Measurements from ENCODE around the gene FMNL2. TPM values are rescaled to one million over a fixed set of nuclear protein-coding genes. Genes with fewer than 3 reads are reported as not detected.

The FMNL2 gene
- total RNA-seq, 3 donors from 2014 or later (not counting 1 experiment from before 2014, with no cell fraction given): 0.34 to 3.0 (median 0.78) TPM

DNA sequence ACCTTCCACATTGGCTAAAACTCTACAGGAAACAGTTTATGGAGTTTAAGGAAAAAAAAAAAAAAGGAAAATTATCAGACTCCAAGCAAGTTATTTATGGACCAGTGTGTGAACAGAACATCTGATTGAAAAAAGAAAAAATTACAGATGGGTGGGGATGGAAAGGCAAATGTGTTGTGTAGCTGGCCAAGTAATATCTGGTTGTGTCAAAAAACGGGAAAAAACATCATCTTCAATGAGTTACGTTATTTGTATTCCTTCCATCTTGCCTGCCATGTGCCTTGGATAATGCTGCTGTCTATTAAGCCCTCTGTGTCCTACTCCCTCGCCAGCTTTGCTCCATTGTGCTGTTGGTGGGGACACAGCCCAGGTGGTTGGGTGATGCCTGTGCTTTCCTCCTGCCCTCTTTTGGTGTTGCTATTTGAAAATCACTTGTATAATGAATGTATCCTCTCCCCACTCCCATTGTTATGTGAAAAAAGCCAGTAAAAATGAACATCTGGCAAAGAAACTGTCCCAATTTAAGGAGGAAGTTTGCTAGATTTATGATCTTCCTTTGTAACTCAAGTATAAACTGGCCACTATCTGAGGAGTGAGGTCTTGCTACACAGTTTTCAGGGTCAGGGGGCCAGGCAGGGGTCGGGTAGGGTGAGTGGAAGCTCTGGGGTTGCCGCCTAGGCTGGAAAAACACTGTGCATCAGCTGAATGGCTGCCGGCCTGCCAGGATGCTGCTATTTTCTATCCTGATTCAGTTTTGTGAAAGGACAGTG lies 155.9 kb downstream of the FMNL2 start:
- intact Hi-C loops (cut with micrococcal nuclease): no loop called here
- Histone ChIP-seq H3K36me3 (ENCODE audit: control insufficient read depth, insufficient read depth, low read length) (no peaks in the 10 kb centered on the region), H3K4me1 (ENCODE audit: control insufficient read depth, insufficient read depth, low read length) (no peaks in the 10 kb centered on the region), H3K9me3 (ENCODE audit: control insufficient read depth, insufficient read depth, low read length) (no peaks in the 10 kb centered on the region), H3K4me3 (ENCODE audit: low read length) (no peak overlapping the region), H3K27me3 (ENCODE audit: control insufficient read depth, insufficient read depth, low read length) (no peaks in the 10 kb centered on the region), H3K27ac (ENCODE audit: low read length) (no peak overlapping the region)
- H3K27ac Mint-ChIP-seq: no peak overlapping the region
- no peaks in the 10 kb centered on the region for H3K9me3 Mint-ChIP-seq
- DNase-seq (no peak), ATAC-seq (no peak)
- 58% methylated on average over 6 of the region's 6 CpGs for WGBS (ENCODE audit: insufficient coverage)
- H3K4me1 Mint-ChIP-seq: no peaks in the 10 kb centered on the region
- no peaks in the 10 kb centered on the region for H3K36me3 Mint-ChIP-seq
- H3K4me3 Mint-ChIP-seq: no peak overlapping the region
- peaks cover 0 to 22% of the 10 kb centered on the region in 2 donors for H3K27me3 Mint-ChIP-seq (ENCODE audit: low read depth in 2 of 2)
- TF ChIP-seq, protein P1, sequence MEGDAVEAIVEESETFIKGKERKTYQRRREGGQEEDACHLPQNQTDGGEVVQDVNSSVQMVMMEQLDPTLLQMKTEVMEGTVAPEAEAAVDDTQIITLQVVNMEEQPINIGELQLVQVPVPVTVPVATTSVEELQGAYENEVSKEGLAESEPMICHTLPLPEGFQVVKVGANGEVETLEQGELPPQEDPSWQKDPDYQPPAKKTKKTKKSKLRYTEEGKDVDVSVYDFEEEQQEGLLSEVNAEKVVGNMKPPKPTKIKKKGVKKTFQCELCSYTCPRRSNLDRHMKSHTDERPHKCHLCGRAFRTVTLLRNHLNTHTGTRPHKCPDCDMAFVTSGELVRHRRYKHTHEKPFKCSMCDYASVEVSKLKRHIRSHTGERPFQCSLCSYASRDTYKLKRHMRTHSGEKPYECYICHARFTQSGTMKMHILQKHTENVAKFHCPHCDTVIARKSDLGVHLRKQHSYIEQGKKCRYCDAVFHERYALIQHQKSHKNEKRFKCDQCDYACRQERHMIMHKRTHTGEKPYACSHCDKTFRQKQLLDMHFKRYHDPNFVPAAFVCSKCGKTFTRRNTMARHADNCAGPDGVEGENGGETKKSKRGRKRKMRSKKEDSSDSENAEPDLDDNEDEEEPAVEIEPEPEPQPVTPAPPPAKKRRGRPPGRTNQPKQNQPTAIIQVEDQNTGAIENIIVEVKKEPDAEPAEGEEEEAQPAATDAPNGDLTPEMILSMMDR (IDR thresholded peaks at IDR 0.05): no peak

DNA sequence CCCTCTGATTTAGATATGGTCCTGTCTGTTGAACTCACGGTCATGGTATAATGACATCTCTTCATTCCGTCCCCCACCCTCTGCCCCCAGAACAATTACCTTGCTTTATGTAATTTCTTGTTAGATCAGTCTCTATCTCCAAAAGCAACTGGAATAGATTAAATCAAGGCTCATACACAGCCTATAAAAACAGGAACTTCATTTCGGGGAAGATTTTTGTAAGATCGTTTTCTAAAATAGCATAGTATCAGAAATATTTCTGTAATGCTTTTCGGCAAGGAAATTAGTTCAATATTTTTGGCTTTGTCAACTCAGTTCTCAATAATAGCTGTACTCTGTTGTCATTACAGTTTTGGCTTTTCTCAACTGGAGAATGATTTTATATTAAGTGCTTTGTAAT lies 157.2 kb downstream of the FMNL2 start:
- DNase-seq: no peak
- no peak for ATAC-seq
- peaks cover 2 to 29% of the 10 kb centered on the region in 2 donors for H3K27me3 Mint-ChIP-seq (ENCODE audit: low read depth in 2 of 2)
- H3K9me3 Mint-ChIP-seq: no peaks in the 10 kb centered on the region
- no peak overlapping the region for H3K27ac ChIP-seq (ENCODE audit: low read length)
- H3K9me3 ChIP-seq (ENCODE audit: control insufficient read depth, insufficient read depth, low read length): no peaks in the 10 kb centered on the region
- H3K4me3 ChIP-seq (ENCODE audit: low read length): no peak overlapping the region
- no peaks in the 10 kb centered on the region for H3K36me3 ChIP-seq (ENCODE audit: control insufficient read depth, insufficient read depth, low read length)
- no peak overlapping the region for H3K27ac Mint-ChIP-seq
- intact Hi-C loops (cut with micrococcal nuclease): no loop called here
- WGBS (ENCODE audit: insufficient coverage): 27% methylated on average over 5 of the region's 5 CpGs
- TF ChIP-seq, protein P1 (IDR thresholded peaks at IDR 0.05): no peak
- H3K4me1 ChIP-seq (ENCODE audit: control insufficient read depth, insufficient read depth, low read length): no peaks in the 10 kb centered on the region
- H3K36me3 Mint-ChIP-seq: no peaks in the 10 kb centered on the region
- H3K27me3 ChIP-seq (ENCODE audit: control insufficient read depth, insufficient read depth, low read length): no peaks in the 10 kb centered on the region
- H3K4me1 Mint-ChIP-seq: no peaks in the 10 kb centered on the region
- no peak overlapping the region for H3K4me3 Mint-ChIP-seq

DNA sequence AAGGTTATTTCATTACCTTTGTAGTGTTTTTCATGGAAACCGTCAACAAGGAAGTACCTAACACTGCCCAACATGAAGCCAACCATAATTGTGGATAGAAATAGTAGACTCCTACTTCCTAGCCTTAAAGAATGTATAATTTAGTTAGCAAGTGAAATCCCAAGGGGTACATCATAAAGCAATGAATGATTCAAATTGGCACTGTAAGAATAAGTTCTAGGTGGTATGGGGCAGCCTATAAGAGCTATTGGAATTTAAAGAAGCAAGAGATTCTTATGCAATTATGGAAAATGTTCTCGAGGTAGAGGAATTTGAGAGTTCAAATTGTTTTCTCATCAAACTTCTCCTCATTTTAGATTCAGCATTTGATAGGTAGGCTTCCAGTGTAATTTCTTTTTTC lies 157.9 kb downstream of the FMNL2 start:
- no peaks in the 10 kb centered on the region for H3K9me3 Mint-ChIP-seq
- Histone ChIP-seq H3K4me3 (ENCODE audit: low read length) (no peak overlapping the region), H3K9me3 (ENCODE audit: control insufficient read depth, insufficient read depth, low read length) (no peaks in the 10 kb centered on the region), H3K27me3 (ENCODE audit: control insufficient read depth, insufficient read depth, low read length) (no peaks in the 10 kb centered on the region), H3K36me3 (ENCODE audit: control insufficient read depth, insufficient read depth, low read length) (no peaks in the 10 kb centered on the region), H3K4me1 (ENCODE audit: control insufficient read depth, insufficient read depth, low read length) (no peaks in the 10 kb centered on the region), H3K27ac (ENCODE audit: low read length) (no peak overlapping the region)
- no peaks in the 10 kb centered on the region for H3K36me3 Mint-ChIP-seq
- WGBS (ENCODE audit: insufficient coverage): no CpG with 5 or more reads among the region's 2 CpGs
- ATAC-seq (no peak), DNase-seq (no peak)
- no peak overlapping the region for H3K27ac Mint-ChIP-seq
- no peaks in the 10 kb centered on the region for H3K4me1 Mint-ChIP-seq
- H3K27me3 Mint-ChIP-seq (ENCODE audit: low read depth in 2 of 2): peaks cover 2 to 35% of the 10 kb centered on the region in 2 donors
- TF ChIP-seq, protein P1 (IDR thresholded peaks at IDR 0.05): no peak
- intact Hi-C loops (cut with micrococcal nuclease): no loop called here
- no peak overlapping the region for H3K4me3 Mint-ChIP-seq

DNA sequence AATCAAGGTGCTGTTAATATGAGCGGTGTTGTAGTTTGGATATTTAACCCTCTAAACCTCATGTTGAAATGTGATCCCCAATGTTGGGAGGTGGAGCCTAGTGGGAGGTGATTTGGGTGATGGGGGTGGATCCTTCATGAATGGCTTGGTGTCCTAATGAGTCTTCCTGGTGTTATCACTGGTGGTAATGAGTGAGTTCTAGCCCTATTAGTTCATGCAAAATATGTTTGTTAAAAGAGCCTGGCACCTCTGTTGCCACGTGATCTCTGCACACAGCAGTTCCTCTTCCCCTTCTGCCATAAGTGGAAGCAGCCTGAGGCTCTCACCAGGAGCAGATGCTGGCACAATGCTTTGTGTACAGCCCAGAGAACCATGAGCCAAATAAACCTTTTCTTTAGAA lies 158.4 kb downstream of the FMNL2 start:
- H3K27me3 Mint-ChIP-seq (ENCODE audit: low read depth in 2 of 2): peaks cover 2 to 36% of the 10 kb centered on the region in 2 donors
- H3K4me3 Mint-ChIP-seq: no peak overlapping the region
- no peaks in the 10 kb centered on the region for H3K27me3 ChIP-seq (ENCODE audit: control insufficient read depth, insufficient read depth, low read length)
- H3K9me3 Mint-ChIP-seq: no peaks in the 10 kb centered on the region
- H3K4me1 ChIP-seq (ENCODE audit: control insufficient read depth, insufficient read depth, low read length): no peaks in the 10 kb centered on the region
- no peaks in the 10 kb centered on the region for H3K36me3 ChIP-seq (ENCODE audit: control insufficient read depth, insufficient read depth, low read length)
- TF ChIP-seq, protein P1 (IDR thresholded peaks at IDR 0.05): no peak
- intact Hi-C loops (cut with micrococcal nuclease): no loop called here
- WGBS (ENCODE audit: insufficient coverage): 77% methylated on average over 2 of the region's 2 CpGs
- DNase-seq (no peak), ATAC-seq (no peak)
- H3K36me3 Mint-ChIP-seq: no peaks in the 10 kb centered on the region
- no peak overlapping the region for H3K27ac Mint-ChIP-seq
- H3K4me1 Mint-ChIP-seq: no peaks in the 10 kb centered on the region
- no peak overlapping the region for H3K27ac ChIP-seq (ENCODE audit: low read length)
- H3K9me3 ChIP-seq (ENCODE audit: control insufficient read depth, insufficient read depth, low read length): no peaks in the 10 kb centered on the region
- H3K4me3 ChIP-seq (ENCODE audit: low read length): no peak overlapping the region

Data from natural killer cell (primary cell).